Kidney glomerular epithelial cell (primary cell): ENCODE results near the gene ARHGAP18.
"Not testable (repeated sequence)": the region's sequence is repeated elsewhere in the genome, so short reads cannot be mapped to it uniquely, and the experiment has no call there.

ENCODE experiments used
- DNase-seq: peaks from one replicate; lab custom pipeline; 2025; lab: John Stamatoyannopoulos, UW

The ARHGAP18 gene

DNA sequence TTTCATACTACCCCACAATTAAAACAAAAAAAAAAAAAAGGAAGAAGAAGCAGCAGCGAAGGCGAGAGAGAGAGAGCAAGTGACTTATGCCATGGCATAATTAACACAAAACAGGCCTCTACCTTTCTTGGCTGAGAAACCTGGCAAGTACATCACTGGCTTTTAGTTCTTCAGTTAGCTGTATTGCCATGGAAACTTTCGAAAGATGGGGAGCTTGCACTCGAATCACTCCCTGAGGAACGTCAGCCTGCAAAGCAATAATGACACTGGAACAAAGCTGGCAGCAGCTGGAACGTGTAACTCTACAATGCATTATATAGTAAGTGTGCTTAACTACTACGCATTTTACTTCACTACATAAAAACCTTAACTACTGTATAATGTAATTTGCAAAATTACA is 126.1 kb downstream of the ARHGAP18 start:
- no peak for DNase-seq

DNA sequence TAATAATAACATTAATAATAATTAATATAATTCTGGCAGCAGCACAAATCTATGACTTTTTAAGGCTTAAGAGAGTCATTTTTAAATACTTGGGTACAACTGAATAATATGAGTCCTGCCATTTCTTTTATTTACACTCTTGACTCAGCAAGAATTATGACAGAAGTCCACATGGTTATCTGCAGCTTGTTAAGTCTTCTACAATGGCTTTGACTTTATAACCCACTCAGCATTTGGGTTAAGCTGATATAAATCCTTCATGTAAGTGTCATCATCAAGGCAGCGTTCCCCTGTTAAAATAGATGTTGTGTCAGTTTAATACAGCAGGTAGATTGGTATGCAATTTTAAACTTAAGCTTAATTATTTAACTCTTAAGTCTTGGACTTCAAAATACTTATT is 131.7 kb downstream of the ARHGAP18 start:
- no peak for DNase-seq

DNA sequence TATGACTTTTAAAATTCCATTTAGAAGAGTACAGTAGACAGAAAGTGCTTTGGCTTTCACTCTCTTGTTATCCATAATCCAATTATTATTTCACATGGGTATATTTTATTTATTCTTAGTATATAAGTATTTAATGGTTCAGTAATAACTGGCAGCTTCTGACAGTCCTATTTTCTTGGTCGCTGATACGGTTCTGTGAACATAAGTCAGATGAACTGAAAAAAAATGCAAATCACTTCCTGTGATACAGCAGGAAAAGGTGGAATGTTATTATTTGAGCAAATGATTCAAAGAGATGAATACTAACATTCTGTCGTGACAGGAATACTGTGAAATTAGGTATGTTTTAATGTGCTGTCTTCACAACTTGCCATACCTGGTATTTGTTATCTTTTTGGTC is 132.3 kb downstream of the ARHGAP18 start:
- DNase-seq: peak; percentile 31

DNA sequence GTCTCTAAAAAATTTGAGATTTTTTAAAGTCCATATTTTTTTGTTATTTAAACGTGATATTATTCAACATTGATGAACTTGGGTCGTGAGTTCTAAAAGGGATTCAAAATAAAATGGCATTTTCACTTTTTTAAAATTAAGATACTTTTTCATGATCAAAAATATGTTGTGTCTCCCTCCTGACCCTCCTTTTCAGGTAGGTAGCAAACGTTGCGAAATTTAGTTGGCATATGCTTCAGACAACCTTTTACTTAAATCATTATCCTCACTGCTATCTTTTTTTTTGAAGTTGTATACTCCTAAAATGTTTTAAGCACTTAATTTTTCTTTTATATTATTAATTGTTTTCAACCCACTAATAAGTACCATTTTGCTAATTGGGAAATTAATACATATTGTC is 133.5 kb downstream of the ARHGAP18 start:
- no peak for DNase-seq

DNA sequence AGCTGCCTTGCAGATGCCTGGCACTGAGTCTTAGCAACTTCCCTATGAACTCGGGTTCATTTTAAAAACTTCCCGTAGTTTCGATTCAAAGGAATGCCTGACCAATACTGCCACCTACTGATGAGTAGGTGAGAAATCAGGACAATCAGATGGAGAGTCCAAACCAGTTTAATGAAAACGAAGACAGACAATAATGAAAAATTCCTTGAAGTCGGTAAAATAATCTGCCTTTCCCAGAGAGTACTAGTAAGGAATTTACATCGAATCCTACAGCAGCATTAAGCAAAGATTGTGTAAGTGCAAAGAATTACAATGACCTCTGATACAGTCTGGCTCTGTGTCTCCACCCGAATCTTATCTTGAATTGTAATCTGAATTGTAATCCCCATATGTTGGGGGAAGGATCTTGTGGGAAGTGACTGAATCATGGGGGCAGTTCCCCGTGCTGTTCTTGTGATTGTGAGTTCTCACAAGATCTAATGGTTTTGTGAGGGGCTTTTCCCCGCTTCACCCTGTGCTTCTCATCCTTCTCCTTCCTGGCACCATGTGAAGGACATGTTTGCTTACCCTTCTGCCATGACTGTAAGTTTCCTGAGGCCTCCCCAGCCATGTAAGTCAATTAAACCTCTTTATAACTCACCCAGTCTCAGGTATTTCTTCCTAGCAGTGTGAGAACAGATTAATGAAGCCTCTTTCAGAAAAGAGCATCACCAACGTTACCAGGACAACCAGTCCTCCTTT is 134.4 kb downstream of the ARHGAP18 start:
- DNase-seq: peak; percentile 35

DNA sequence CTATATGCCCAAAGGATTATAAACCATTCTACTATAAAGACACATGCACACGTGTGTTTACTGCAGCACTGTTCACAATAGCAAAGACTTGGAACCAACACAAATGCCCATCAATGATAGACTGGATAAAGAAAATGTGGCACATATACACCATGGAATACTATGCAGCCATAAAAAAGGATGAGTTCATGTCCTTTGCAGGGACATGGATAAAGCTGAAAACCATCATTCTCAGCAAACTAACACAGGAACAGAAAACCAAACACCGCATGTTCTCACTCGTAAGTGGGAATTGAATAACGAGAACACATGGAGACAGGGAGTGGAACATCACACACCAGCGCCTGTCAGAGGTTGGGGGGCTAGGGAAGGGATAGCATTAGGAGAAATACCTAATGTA is 135.4 kb downstream of the ARHGAP18 start:
- not testable (repeated sequence) for DNase-seq

DNA sequence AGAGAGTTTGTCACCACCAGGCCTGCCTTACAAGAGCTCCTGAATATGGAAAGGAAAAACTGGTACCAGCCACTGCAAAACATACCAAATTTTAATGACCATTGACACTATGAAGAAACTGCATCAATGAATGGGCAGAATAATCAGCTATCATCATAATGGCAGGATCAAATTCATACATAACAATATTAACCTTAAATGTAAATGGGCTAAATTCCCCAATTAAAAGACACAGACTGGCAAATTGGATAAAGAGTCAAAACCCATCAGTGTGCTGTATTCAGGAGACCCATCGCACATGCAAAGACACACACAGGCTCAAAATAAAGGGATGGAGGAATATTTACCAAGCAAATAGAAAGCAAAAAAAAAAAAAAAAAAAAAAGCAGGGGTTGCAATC is 139.0 kb downstream of the ARHGAP18 start:
- not testable (repeated sequence) for DNase-seq

DNA sequence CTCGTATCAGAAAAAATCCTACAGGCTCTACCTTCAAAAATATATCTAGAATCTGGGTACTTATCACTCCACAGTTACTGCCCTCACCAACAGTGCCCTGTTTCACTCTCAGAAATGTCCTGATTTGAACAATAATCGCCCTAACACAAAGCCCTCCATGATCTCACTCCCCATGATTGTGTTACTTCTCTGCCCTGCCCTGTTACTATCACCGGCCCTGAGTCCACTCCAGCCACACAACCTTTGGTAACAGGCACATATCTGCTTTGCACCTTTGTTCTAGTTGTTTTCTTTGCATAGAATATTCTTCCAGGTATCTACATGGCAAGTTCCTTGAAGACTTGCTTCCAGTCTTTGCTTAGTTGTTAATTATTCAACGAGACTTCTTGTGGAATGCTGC is 142.0 kb downstream of the ARHGAP18 start:
- no peak for DNase-seq

DNA sequence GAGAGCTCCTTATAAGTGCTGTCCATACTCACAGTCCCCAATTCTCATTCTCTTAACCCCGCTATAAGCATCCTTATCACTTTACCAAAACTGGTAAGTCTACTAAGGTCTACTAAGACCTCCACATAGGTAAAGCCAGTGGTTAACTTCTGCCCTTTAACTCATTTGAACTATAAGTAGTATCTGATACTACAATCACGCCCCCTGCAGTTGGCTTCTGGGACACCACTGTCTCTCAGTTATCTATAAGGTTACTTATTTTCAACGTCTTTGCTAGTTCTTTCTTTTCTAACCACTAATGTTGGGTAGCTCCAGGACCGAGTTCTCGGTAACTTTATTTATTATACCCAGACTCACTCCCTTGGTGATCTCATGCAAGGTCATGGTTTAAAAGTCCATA is 142.6 kb downstream of the ARHGAP18 start:
- DNase-seq: no peak

DNA sequence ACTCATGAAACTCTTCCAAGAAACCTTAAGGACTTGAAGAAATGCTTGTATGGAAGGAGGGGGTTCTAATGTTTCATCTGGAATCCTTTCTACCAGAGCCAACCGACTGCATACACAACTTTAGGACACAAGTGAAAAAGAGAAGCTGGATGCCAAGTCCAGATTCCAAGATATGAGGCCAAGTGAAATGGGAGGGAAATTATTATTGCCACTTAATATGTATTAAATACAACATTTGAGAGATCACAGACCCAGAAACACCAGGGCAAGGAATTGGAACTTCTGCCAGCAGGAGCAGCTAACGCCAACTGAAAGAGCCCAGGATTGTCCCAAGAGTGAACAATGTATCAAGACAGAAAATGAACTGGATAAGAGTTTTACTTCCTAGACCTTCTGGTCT is 144.2 kb downstream of the ARHGAP18 start:
- no peak for DNase-seq

DNA sequence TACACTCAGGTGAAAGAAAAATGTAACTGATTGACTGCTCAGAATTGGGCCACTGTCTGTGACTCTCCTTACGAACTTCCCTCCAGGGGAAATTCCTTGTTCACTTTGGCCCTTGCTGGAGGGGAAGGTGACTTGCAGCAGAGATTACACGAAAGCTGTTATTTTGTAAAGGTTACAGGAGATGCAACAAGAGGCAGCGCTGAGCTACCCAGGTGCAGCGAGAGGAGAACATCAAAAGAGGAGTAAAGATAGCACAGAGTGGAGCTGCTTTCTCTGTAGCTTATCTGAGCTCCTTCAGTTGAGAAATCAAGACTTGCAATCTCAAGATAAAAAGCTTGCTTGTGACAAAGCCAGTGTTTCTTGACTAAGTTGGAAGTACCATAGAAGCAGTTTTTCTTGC is 144.6 kb downstream of the ARHGAP18 start:
- DNase-seq: no peak

DNA sequence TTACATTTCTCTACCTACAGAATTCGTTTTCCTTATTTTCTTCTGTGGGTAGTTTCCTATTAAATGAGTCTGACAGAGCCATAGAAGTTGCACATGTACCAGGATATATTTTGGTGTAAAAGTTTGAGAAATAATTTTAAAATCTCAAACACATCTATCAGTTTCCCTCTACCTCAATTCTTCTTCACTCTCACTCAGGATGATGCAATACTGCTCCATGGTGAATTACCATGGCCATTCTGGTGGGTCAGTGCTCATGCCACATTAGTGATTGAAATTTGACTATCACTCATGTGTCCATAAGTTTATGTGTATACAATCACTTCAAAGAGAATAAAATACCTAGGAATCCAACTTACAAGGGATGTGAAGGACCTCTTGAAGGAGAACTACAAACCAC is 151.7 kb downstream of the ARHGAP18 start:
- DNase-seq: no peak

DNA sequence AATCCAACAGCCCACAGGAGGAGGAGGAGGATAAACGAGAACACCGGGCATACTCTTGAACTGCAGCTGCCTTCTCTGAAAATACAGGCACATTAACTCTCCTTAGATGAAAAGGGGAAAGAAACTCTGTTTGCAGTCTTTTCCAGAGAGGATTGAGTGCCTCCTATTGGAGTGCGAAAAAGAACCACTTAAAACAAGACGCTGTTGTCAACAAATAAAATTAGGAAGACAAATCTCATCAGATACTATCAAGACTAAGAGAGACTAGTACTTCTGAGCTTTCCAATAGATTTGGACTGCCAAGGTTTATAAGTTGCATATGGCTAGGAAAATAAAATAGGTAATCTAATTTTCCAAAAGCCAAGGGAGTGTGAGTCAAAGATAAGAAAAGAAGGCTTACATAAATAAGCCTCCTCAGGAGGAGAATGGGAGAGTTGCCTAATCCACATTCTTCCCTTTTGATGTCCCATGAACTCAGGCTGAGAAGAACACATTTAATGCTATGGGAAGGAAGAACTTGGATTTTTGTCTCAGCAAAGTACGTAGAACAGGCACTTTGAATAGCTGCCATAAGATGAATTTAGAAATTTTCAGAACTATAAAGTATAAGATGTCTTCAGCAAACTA is 154.7 kb downstream of the ARHGAP18 start:
- DNase-seq: no peak

DNA sequence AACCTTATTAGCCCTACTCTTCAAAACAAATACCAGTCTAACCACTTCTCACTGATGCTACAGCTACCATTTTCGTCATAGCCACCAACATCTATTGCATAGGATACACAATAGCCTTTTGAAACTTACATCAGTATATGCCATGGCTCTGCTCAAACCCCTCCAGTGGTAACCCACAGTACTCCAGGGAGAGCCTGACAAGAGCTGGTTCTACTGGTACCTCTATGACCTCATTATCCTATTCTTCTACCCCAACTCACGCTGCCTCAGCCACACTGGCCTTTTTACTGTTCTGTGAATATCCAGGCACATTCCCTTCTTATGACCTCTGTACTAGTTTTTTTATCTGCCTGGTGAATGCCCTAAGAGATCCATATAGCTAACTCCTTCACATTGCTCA is 157.6 kb downstream of the ARHGAP18 start:
- DNase-seq: no peak

DNA sequence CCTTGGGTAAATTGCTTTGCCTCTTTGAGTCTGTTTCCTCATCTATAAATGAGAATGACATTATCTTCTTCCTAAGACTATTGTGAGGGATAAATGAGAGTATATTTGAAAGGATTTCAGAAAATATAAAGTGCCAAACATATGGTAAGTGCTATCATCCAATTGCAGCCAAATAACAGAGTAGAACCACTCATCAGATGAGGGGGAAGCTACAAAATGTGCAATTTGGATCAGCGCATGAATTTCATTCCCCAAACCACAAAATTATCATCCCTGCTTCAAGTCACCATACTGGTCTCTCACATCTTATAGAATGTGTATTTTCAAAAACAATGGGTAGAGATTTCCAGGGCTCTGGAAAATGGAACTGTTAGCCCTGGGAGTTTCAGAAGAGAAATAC is 158.5 kb downstream of the ARHGAP18 start:
- no peak for DNase-seq

DNA sequence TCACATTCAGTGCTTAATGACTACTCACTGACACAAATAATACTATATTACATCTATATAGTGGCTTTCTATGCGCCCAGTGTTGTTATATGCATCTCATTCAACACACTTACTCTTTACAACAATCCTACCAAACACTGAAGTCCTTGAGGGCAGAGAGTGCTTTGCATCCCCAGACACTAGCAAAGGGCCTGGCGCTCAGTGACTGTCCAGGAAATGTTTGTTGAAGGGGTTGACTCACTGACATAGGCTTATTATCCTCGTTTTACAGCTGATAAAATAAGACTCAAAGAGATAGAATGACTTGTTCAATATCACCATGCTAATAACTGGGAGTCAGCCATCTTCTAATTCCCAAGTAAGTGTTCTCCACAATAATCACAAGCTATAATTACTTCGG is 163.3 kb downstream of the ARHGAP18 start:
- DNase-seq: no peak

DNA sequence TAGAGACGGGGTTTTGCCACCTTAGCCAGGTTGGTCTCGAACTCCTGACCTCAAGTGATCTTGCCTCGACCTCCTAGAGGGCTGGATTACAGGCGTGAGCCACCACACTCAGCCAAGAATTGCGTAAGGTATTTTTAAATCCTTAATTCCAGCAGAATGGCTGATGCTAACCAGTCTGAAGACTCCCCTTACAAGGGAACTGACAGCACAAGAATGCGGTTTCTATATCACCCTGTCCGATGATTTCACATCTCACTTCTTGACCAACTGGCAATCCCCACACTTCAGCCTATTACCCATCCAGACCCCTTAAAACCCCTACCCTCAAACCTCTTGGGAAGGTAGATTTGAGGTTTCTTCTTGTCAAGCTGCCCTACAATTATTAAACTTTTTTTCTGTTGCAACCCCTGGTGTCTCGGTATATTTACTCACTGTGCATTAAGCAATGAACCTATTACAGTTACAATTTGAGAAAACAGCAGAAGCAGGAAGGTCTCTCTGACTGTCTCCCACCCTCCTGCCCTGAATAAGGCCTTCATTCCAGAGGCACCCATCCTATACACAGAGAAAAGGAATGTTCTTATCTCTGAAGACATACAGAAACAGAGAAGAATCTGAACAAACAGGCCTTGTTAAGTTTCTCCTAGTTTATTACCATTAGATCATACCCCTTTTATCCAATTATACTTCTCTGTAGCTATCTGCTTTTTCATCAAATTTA is 164.9 kb downstream of the ARHGAP18 start:
- no peak for DNase-seq

DNA sequence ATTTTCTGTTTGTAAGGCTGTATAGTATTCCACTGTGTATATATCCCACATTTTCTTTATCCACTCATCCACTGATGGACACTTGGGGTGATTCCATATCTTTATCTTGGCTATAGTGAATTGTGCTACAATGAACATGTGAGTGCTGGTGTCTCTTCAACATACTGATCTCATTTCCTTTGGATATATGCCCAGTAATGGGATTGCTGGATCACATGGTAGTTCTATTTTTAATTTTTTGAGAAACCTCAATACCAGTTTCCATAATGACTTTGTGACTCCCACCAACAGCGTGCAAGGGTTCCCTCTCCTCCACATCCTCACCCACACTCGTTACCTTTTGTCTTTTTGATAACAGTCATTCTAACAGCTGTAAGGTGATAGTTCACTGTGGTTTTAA is 166.0 kb downstream of the ARHGAP18 start:
- no peak for DNase-seq

DNA sequence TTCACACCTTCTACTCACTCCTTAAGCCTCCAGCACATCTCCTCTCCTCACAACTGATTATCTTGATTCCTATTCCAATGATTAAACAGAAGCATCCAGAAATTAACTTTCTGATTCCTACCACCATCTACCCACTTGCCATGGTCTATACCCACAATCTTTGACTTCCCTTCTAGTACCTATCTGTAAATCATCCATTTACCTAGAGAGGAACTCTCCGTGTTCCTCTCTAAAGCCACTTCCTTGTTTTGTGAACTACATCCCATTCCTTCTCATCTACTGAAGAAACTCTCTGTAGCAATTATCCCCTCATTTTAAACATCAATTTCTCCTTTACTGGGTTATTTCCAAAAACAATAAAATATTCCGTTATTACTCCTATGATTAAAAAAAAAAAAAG is 167.3 kb downstream of the ARHGAP18 start:
- no peak for DNase-seq

DNA sequence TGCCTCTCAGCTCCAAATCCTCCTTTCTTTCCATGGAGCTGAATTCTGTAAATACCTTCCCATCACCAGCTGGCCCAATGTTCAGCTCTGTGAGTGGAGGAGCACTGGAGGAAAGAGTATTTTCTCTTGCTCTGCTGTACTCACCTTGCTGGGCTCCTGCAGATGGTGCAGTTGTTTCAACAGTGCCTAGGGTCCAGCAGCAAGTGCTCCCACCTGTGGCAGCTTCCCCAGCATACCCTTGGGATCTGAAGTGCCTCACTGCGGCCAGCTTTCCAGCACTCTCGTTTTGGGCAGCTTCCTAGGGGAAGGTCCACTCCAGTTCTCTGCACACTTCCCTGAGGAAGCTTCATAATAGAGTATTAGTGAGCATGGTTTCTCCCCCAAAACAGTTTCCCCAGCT is 170.9 kb downstream of the ARHGAP18 start:
- DNase-seq: no peak

DNA sequence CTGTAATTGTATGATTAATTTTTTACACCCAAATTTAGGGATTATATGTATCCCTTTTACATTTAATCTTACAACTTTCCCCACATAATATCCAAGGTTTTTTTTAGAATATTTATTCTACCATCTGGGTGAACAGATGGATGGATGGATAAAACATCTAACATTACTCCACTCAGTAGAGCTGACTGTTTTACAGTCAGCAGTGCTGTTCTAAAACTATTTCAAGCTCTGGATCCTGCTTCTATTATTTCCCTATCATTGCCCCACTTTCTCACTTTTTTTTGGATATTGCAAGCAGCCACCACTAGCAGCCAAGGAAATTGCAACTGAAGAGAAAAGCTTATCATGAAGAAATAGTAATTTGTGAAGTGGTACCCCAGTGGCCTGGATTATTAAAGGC is 173.7 kb downstream of the ARHGAP18 start:
- no peak for DNase-seq

DNA sequence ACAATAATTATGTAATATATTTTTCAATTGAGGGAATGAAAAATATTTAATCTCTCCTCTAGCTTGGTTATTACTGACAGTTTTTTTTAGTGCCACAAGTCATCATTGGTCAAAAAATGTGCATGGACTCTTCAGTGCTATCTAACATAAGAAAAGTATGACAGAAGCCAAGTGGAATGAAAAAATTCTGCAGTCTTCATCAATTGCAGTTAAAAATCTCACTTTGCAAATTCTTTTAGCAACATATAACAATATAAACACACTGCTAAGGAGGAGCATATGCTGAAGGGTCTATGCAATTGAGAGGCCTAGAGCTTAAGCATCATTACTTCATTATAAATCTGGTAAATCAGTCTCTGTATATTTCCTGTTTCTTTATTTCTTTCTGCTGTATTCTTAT is 175.1 kb downstream of the ARHGAP18 start:
- no peak for DNase-seq
